KMS-11 (cell line): ENCODE data around the gene IGIP.

Experiments
- H2AFZ ChIP-seq: fragments of 200-600 bp; sonication (generic); 2 replicates; pipeline ENCODE4 v1.6.1; 2016; ENCODE audit warnings: antibody characterized with exemption, mixed run types, low read depth
- H3K27ac ChIP-seq: fragments of 200-600 bp; sonication (generic); 2 replicates; pipeline ENCODE4 v1.6.1; 2016; ENCODE audit warnings: mild to moderate bottlenecking, mixed run types
- H3K27me3 ChIP-seq: fragments of 200-600 bp; sonication (generic); 2 replicates; pipeline ENCODE4 v1.6.1; 2017; ENCODE audit warnings: mild to moderate bottlenecking, low read depth, mixed run types, moderate library complexity; ENCODE audit not compliant: insufficient read depth
- H3K36me3 ChIP-seq: fragments of 200-600 bp; sonication (generic); 2 replicates; pipeline ENCODE4 v1.6.1; 2017; ENCODE audit warnings: mild to moderate bottlenecking, mixed run types; ENCODE audit not compliant: insufficient read depth
- H3K4me1 ChIP-seq: fragments of 200-600 bp; sonication (generic); 2 replicates; pipeline ENCODE4 v1.6.1; 2016; ENCODE audit warnings: mild to moderate bottlenecking, low read depth, mixed run types; ENCODE audit not compliant: poor library complexity, severe bottlenecking
- H3K4me2 ChIP-seq: fragments of 200-600 bp; sonication (generic); 2 replicates; pipeline ENCODE4 v1.7.0; 2016; ENCODE audit warnings: mild to moderate bottlenecking, mixed run types
- H3K4me3 ChIP-seq: fragments of 200-600 bp; sonication (generic); IDR thresholded peaks from 2 replicates; pipeline ENCODE4 v1.6.1; 2017; ENCODE audit warnings: low read depth, low read length, mixed read lengths; ENCODE audit not compliant: insufficient read depth
- H3K79me2 ChIP-seq: fragments of 200-600 bp; sonication (generic); 2 replicates; pipeline ENCODE4 v1.6.1; 2016; ENCODE audit warnings: low read depth, mixed run types; ENCODE audit not compliant: insufficient read depth
- H3K9ac ChIP-seq: fragments of 200-600 bp; sonication (generic); 2 replicates; pipeline ENCODE4 v1.6.1; 2016; ENCODE audit warnings: mild to moderate bottlenecking, mixed run types
- H4K20me1 ChIP-seq: fragments of 200-600 bp; sonication (generic); 2 replicates; pipeline ENCODE4 v1.6.1; 2016; ENCODE audit warnings: mild to moderate bottlenecking, mixed run types; ENCODE audit not compliant: insufficient read depth
- CTCF ChIP-seq: fragments of 200-600 bp; sonication (generic); conservative IDR thresholded peaks from 2 replicates; pipeline ENCODE4 v1.6.1; 2017; ENCODE audit warnings: low read depth, mild to moderate bottlenecking, antibody characterized with exemption, low read length, moderate library complexity, mixed read lengths

IGIP gene

GRCh38 chr5:140084541-140084940 lies 41.2 kb upstream of the IGIP start:
- H3K9ac ChIP-seq: no peak overlapping the region
- H3K79me2 ChIP-seq: no peaks in the 10 kb centered on the region
- no peak overlapping the region for H3K4me3 ChIP-seq
- H2AFZ ChIP-seq: no peak overlapping the region
- no peak for TF ChIP-seq CTCF
- no peaks in the 10 kb centered on the region for H3K27me3 ChIP-seq
- H3K4me1 ChIP-seq: no peaks in the 10 kb centered on the region
- H3K27ac ChIP-seq: no peak overlapping the region
- H3K4me2 ChIP-seq: no peak overlapping the region
- H3K36me3 ChIP-seq: no peaks in the 10 kb centered on the region
- no peaks in the 10 kb centered on the region for H4K20me1 ChIP-seq

- H3K4me3 ChIP-seq: no peak overlapping the region
- H3K4me1 ChIP-seq: no peaks in the 10 kb centered on the region
- no peaks in the 10 kb centered on the region for H3K36me3 ChIP-seq
- H4K20me1 ChIP-seq: no peaks in the 10 kb centered on the region
- no peak overlapping the region for H3K27ac ChIP-seq
- H3K4me2 ChIP-seq: no peak overlapping the region
- no peak overlapping the region for H2AFZ ChIP-seq
- no peak overlapping the region for H3K9ac ChIP-seq
- no peaks in the 10 kb centered on the region for H3K27me3 ChIP-seq
- no peaks in the 10 kb centered on the region for H3K79me2 ChIP-seq
- no peak for TF ChIP-seq CTCF
Measured at GRCh38 chr5:140090251-140090650, 35.5 kb upstream of the IGIP start.

DNA sequence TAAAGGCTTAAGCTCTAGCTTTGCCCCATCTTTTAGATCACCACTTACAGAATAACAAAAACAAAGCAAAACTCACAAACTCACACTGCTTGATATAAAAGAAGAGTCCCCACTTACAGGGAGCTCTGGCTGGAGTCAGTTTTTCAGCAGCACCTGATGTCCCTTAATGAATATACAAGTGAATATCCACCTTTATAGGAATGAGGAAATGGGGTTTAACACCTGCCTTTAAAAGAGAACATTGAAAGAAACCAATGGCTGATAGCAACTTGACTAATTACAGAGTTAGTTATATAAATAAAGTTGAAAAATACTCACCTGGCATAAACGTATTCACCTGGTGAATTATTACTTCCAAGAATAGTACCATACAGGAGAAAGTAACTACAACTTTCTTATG lies 32.6 kb upstream of the IGIP start:
- no peaks in the 10 kb centered on the region for H3K4me1 ChIP-seq
- H3K4me3 ChIP-seq: no peak overlapping the region
- H3K79me2 ChIP-seq: no peaks in the 10 kb centered on the region
- TF ChIP-seq CTCF: no peak
- no peaks in the 10 kb centered on the region for H3K36me3 ChIP-seq
- no peak overlapping the region for H3K9ac ChIP-seq
- no peak overlapping the region for H2AFZ ChIP-seq
- H4K20me1 ChIP-seq: no peaks in the 10 kb centered on the region
- H3K27me3 ChIP-seq: no peaks in the 10 kb centered on the region
- no peak overlapping the region for H3K4me2 ChIP-seq
- H3K27ac ChIP-seq: no peak overlapping the region

DNA sequence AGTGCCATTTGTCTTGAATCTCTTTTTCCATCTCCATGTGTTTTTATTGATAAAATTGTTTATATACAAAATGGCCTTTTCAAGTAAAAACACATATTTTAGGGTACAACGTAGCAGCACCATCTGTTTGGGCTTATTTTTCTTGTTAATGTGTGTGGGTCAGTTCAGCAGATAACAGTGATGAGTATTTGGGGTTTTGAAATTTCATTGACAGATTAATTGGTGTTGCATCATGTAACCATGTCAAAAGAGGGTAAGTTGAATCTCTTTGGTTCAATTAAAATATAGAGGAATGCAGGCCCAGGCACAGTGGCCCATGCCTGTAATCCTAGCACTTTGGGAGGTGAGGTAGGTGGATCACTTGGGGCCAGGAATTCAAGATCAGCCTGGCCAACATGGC lies 31.9 kb upstream of the IGIP start:
- Histone ChIP-seq H3K27ac (no peak overlapping the region), H4K20me1 (no peaks in the 10 kb centered on the region), H3K4me3 (no peak overlapping the region), H3K79me2 (no peaks in the 10 kb centered on the region), H2AFZ (no peak overlapping the region), H3K9ac (no peak overlapping the region), H3K27me3 (no peaks in the 10 kb centered on the region), H3K4me1 (no peaks in the 10 kb centered on the region), H3K36me3 (no peaks in the 10 kb centered on the region), H3K4me2 (no peak overlapping the region)
- no peak for TF ChIP-seq CTCF

GRCh38 chr5:140094889-140095288 lies 30.8 kb upstream of the IGIP start:
- Histone ChIP-seq H3K9ac (no peak overlapping the region), H3K36me3 (no peaks in the 10 kb centered on the region), H3K4me3 (no peak overlapping the region), H3K27me3 (no peaks in the 10 kb centered on the region), H2AFZ (no peak overlapping the region), H3K4me1 (no peaks in the 10 kb centered on the region), H3K79me2 (no peaks in the 10 kb centered on the region), H3K4me2 (no peak overlapping the region), H4K20me1 (no peaks in the 10 kb centered on the region), H3K27ac (no peak overlapping the region)
- no peak for TF ChIP-seq CTCF
